Gastrocnemius medialis (tissue), 4 donors: ENCODE results near the gene NSMF.
"Not testable (repeated sequence)": the region's sequence is repeated elsewhere in the genome, so short reads cannot be mapped to it uniquely, and the experiment has no call there.

ENCODE experiments used
- CTCF ChIP-seq, 5 experiments: fragments of 450-650 bp in 3 of 5; fragments of 200-600 bp in 2 of 5; sonication (generic) in 2 of 5; IDR thresholded peaks in 4 of 5; conservative IDR thresholded peaks in 1 of 5; 1 replicate in 4 of 5; 2 replicates in 1 of 5; pipeline ENCODE4 v1.5.1; 2016 to 2019; ENCODE audit warnings: antibody characterized with exemption in 5 of 5, mild to moderate bottlenecking in 3 of 5, moderate library complexity in 3 of 5
- POLR2A ChIP-seq, 2 donors: fragments of 450-650 bp; IDR thresholded peaks; one replicate each; pipeline ENCODE4 v1.6.1; 2017; ENCODE audit warnings: antibody characterized with exemption in 2 of 2, mild to moderate bottlenecking in 2 of 2, moderate library complexity in 2 of 2

- TF ChIP-seq CTCF (IDR thresholded peaks at IDR 0.05 in 4 of 5, conservative IDR thresholded peaks at IDR 0.05 in 1 of 5); POLR2A (IDR thresholded peaks at IDR 0.05): not testable (repeated sequence)
Observed at GRCh38 chr9:137410236-137410890, 48.8 kb downstream of the NSMF start.
